Esophagus squamous epithelium (tissue), 4 donors: ENCODE measurements around the gene NOL11.

Source experiments
- POLR2A ChIP-seq, 4 donors: fragments of 450-650 bp; IDR thresholded peaks; one replicate each; pipeline ENCODE4 v1.6.1; 2017; ENCODE audit warnings: antibody characterized with exemption in 4 of 4, mild to moderate bottlenecking in 4 of 4, moderate library complexity in 3 of 4
- TF ChIP-seq, protein P1 (sequence below), 6 experiments: fragments of 450-650 bp in 4 of 6; fragments of 200-600 bp in 2 of 6; sonication (generic) in 2 of 6; IDR thresholded peaks; one replicate each; pipeline ENCODE4 v1.5.1; 2016 to 2019; ENCODE audit warnings: antibody characterized with exemption in 6 of 6, mild to moderate bottlenecking in 4 of 6, moderate library complexity in 4 of 6

DNA sequence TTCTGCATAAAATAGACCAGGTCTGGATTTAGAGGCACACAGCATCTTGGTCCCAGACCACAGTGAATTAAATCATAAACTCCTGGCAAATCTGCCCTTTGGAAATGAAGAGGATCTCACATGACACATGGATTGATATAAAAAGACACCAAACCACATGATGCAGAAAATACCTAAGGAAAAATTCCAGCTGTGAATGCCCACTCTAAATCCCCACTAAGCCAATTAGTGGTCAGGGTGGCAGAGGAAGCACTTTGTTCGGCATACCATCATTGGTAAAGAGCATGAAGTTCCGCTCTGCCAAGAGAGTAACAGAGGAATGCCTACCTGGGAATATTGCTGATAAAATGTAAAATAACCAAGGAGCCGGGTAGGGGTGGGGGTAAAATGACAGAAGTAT is 32.4 kb upstream of the NOL11 start:
- TF ChIP-seq, protein P1, sequence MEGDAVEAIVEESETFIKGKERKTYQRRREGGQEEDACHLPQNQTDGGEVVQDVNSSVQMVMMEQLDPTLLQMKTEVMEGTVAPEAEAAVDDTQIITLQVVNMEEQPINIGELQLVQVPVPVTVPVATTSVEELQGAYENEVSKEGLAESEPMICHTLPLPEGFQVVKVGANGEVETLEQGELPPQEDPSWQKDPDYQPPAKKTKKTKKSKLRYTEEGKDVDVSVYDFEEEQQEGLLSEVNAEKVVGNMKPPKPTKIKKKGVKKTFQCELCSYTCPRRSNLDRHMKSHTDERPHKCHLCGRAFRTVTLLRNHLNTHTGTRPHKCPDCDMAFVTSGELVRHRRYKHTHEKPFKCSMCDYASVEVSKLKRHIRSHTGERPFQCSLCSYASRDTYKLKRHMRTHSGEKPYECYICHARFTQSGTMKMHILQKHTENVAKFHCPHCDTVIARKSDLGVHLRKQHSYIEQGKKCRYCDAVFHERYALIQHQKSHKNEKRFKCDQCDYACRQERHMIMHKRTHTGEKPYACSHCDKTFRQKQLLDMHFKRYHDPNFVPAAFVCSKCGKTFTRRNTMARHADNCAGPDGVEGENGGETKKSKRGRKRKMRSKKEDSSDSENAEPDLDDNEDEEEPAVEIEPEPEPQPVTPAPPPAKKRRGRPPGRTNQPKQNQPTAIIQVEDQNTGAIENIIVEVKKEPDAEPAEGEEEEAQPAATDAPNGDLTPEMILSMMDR (IDR thresholded peaks at IDR 0.05), result no peak
- TF ChIP-seq POLR2A (IDR thresholded peaks at IDR 0.05), result no peak
